IPS-15b (cell line): ENCODE data around the gene ZSWIM5.
"Not testable (repeated sequence)": the region's sequence is repeated elsewhere in the genome, so short reads cannot be mapped to it uniquely, and the experiment has no call there.

Source experiments
- H3K27me3 ChIP-seq: one replicate; pipeline ENCODE4 v1.6.1; 2013; ENCODE audit warnings: low read length; ENCODE audit not compliant: control insufficient read depth, insufficient read depth
- H3K36me3 ChIP-seq: one replicate; pipeline ENCODE4 v1.6.1; 2013; ENCODE audit warnings: low read length; ENCODE audit not compliant: control insufficient read depth, insufficient read depth
- H3K4me1 ChIP-seq: one replicate; pipeline ENCODE4 v1.6.1; 2013; ENCODE audit warnings: mild to moderate bottlenecking, low read length; ENCODE audit not compliant: control insufficient read depth, insufficient read depth
- H3K4me3 ChIP-seq: one replicate; pipeline ENCODE4 v1.5.1; 2013; ENCODE audit warnings: low read depth, low read length
- H3K9ac ChIP-seq: one replicate; pipeline ENCODE4 v1.6.1; 2013; ENCODE audit warnings: low read depth, mild to moderate bottlenecking, low read length
- H3K9me3 ChIP-seq: one replicate; pipeline ENCODE4 v1.6.1; 2013; ENCODE audit warnings: mild to moderate bottlenecking, low read length; ENCODE audit not compliant: control insufficient read depth, insufficient read depth

Gene ZSWIM5

DNA sequence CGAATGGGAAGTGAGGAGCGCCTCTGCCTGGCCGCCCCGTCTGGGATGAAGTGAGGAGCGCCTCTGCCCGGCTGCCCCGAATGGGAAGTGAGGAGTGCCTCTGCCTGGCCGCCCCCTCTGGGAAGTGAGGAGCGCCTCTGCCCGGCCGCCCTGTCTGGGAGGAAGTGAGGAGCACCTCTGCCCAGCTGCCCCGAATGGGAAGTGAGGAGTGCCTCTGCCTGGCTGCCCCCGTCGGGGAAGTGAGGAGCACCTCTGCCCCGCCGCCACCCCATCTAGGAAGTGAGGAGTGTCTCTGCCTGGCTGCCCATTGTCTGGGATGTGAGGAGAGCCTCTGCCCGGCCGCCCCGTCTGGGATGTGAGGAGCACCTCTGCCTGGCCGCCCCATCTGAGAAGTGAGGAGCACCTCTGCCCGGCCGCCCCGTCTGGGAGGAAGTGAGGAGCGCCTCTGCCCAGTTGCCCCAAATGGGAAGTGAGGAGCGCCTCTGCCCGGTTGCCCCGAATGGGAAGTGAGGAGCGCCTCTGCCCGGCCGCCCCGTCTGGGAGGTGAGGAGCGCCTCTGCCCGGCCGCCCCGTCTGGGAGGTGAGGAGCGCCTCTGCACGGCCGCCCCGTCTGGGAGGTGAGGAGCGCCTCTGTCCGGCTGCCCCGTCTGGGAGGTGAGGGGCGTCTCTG is 100.8 kb downstream of the ZSWIM5 start:
- not testable (repeated sequence) for H3K27me3 ChIP-seq, H3K36me3 ChIP-seq, H3K4me3 ChIP-seq, H3K9me3 ChIP-seq, H3K4me1 ChIP-seq, H3K9ac ChIP-seq

DNA sequence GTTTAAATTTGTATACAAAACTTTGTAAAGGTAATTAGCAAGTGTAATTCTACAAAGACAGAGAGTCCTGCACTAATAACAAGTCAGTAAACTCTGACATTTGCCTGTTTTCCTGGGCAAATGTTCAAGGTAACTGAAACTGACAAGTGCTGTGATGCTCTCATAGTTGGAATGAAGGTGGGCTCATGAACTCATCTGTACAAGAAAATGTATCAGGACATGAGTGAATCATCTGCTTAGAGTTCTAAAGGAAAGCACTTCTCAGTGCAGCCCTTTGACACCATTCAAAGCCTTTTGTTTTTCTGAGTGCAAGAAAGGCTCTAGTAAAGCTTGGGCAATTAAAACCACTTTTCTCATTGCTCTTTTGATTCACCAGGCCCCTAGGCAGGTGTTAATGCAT is 102.9 kb downstream of the ZSWIM5 start:
- no peak overlapping the region for H3K9ac ChIP-seq
- no peaks in the 10 kb centered on the region for H3K36me3 ChIP-seq
- peaks cover 3% of the 10 kb centered on the region for H3K9me3 ChIP-seq
- H3K27me3 ChIP-seq = no peaks in the 10 kb centered on the region
- no peak overlapping the region for H3K4me3 ChIP-seq
- H3K4me1 ChIP-seq = no peaks in the 10 kb centered on the region

DNA sequence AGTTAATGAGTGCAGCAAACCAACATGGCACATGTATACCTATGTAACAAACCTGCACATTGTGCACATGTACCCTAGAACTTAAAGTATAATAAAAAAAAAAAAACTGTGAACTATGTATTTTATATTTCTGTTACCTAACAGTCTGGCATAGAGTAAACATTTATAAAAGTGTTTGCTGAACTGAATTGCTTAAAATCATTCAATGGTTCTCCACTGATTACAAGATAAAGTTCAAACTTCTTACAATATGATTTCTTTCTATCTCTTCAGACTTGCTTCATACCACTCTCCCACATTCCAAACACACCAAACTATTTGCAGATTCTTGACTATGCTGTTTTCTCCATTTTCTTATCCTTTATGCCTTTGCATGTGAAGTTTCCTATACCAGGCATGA is 104.5 kb downstream of the ZSWIM5 start:
- no peak overlapping the region for H3K4me3 ChIP-seq
- H3K4me1 ChIP-seq = no peaks in the 10 kb centered on the region
- H3K36me3 ChIP-seq = no peaks in the 10 kb centered on the region
- no peak overlapping the region for H3K9ac ChIP-seq
- H3K27me3 ChIP-seq = no peaks in the 10 kb centered on the region
- no peaks in the 10 kb centered on the region for H3K9me3 ChIP-seq

DNA sequence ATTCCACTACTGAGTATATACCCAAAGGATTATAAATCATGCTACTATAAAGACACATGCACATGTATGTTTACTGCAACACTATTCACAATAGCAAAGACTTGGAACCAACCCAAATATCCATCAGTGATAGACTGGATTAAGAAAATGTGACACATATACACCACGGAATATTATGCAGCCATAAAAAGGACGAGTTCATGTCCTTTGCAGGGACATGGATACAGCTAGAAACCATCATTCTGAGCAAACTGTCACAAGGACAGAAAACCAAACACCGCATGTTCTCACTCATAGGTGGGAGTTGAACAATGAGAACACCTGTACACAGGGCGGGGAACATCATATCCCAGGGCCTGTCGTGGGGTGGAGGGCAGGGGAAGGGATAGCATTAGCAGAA is 104.9 kb downstream of the ZSWIM5 start:
- not testable (repeated sequence) for H3K27me3 ChIP-seq, H3K36me3 ChIP-seq, H3K4me3 ChIP-seq, H3K9ac ChIP-seq, H3K9me3 ChIP-seq, H3K4me1 ChIP-seq

DNA sequence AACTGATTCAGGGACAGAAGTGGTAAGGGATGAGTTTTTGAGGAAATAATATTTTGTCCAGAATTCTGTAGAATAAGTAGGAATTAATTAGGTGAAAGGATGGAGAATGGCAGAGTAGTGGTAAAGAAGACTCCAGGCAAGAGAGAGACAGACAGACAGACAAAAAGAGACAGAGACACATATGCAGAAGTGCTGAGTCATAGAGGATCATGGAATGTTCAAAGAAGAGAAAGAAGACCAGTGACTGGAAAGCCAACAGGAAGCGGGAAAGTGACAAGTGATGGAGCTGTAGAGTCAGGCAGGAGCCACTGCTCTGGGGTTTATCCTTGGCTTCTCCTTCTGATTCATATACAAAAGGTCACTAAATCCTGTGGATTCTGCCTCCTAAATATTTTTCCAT is 108.5 kb downstream of the ZSWIM5 start:
- no peak overlapping the region for H3K9ac ChIP-seq
- H3K9me3 ChIP-seq = no peaks in the 10 kb centered on the region
- H3K4me1 ChIP-seq = no peaks in the 10 kb centered on the region
- H3K27me3 ChIP-seq = no peaks in the 10 kb centered on the region
- H3K36me3 ChIP-seq = no peaks in the 10 kb centered on the region
- H3K4me3 ChIP-seq = no peak overlapping the region

DNA sequence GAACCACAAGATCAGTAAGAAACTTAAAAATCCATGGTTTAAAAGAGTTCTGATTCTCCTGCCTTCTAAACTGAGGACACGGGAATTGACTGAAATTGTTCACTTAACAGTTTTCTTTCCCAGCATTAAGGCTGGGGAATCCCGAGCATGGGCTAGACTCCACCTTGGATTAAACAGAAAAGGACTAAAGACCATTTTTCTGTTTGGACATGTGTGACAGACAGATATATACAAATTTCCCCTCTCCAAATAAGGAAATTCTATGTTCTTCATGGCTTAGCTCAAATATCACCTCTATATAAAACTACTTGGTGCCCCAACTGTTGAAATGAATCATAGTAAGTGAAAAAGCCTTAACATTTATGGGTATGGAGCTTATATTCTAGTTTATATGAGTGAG is 109.3 kb downstream of the ZSWIM5 start:
- no peak overlapping the region for H3K9ac ChIP-seq
- H3K27me3 ChIP-seq = no peaks in the 10 kb centered on the region
- no peaks in the 10 kb centered on the region for H3K36me3 ChIP-seq
- no peaks in the 10 kb centered on the region for H3K4me1 ChIP-seq
- no peaks in the 10 kb centered on the region for H3K9me3 ChIP-seq
- H3K4me3 ChIP-seq = no peak overlapping the region

DNA sequence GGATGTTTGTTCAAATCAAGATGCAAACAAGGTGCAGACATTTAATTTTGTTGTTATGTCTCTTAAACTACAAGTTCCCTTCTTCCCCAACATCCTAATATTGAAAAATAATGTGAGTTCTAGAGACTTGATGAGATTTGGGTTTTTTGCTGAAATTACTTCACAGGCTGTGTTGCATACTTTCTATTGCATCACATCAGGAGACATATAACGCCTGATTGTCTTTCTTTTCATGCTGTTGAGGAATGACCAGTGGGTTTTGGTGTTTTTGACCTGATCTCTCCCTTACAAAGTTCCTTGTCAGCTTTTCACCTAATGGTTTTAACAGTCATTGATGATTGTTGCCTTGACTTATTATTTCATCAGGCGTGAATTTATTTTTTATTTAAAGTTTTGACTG is 111.0 kb downstream of the ZSWIM5 start:
- no peaks in the 10 kb centered on the region for H3K4me1 ChIP-seq
- H3K9ac ChIP-seq = no peak overlapping the region
- H3K27me3 ChIP-seq = no peaks in the 10 kb centered on the region
- H3K4me3 ChIP-seq = no peak overlapping the region
- H3K36me3 ChIP-seq = no peaks in the 10 kb centered on the region
- no peaks in the 10 kb centered on the region for H3K9me3 ChIP-seq

- not testable (repeated sequence) for H3K9ac ChIP-seq, H3K27me3 ChIP-seq, H3K4me3 ChIP-seq, H3K36me3 ChIP-seq, H3K9me3 ChIP-seq, H3K4me1 ChIP-seq
Observed at GRCh38 chr1:45094371-45094770, 112.0 kb downstream of the ZSWIM5 start.

DNA sequence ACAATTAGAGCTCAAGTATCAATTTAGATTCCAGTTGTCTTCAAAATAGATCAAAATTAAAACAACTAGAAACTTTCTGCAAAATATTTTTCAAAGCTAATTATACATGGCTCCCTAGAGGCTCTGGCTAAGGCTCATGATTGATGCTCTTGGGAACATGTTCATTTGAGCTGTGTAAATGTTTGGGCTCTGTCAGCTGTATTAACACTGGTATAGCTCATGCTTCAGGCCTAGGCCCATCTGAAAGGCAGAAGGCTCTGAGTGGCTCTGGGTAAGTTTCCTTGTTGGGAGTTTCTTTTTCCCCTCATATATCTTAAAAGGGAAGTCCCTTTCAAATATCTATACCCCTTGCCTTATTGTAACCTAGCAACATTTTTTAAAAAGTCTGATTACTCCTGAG is 113.1 kb downstream of the ZSWIM5 start:
- Histone ChIP-seq H3K9ac (no peak overlapping the region), H3K4me1 (no peaks in the 10 kb centered on the region), H3K4me3 (no peak overlapping the region), H3K36me3 (no peaks in the 10 kb centered on the region), H3K9me3 (no peaks in the 10 kb centered on the region), H3K27me3 (no peaks in the 10 kb centered on the region)

DNA sequence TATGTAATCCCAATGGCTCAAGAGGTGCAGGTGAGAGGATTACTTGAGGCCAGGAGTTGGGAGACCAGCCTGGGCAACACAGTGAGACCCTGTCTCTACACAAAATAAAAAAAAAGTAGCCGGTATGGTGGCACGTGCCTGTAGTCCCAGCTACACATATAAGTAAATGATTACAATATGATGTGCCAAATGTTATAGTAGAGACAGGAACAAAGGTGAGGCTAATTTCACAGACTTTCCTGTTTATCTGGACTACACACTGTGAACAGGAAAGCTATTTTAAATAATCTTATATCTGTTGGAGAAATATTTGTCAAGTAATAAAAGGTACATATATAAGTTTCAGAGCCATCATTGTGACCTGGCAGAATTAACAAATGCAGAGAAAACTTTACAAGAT is 116.7 kb downstream of the ZSWIM5 start:
- H3K4me1 ChIP-seq = no peaks in the 10 kb centered on the region
- no peak overlapping the region for H3K9ac ChIP-seq
- H3K27me3 ChIP-seq = no peaks in the 10 kb centered on the region
- H3K4me3 ChIP-seq = no peak overlapping the region
- H3K36me3 ChIP-seq = no peaks in the 10 kb centered on the region
- no peaks in the 10 kb centered on the region for H3K9me3 ChIP-seq

DNA sequence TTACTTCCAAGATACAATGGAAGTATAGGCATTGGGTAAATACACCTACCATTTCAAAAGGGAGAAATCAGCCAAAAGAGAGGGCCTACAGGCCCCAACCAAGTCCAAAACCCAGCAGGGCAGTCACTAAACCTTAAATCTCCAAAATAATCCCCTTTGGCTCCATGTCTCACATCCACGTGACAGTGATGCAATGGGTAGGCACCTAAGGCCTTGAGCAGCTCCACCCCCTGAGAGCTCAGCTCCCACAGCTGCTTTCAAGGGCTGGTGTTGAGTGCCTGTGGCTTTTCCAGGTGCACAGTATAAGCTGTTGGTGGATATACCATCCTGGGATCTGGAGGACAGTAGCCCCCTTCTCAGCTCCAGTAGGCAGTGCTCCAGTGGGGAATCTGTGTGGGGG is 121.8 kb downstream of the ZSWIM5 start:
- no peak overlapping the region for H3K4me3 ChIP-seq
- no peaks in the 10 kb centered on the region for H3K4me1 ChIP-seq
- no peaks in the 10 kb centered on the region for H3K36me3 ChIP-seq
- H3K27me3 ChIP-seq = no peaks in the 10 kb centered on the region
- H3K9me3 ChIP-seq = no peaks in the 10 kb centered on the region
- H3K9ac ChIP-seq = no peak overlapping the region

GRCh38 chr1:45079533-45079932 is 126.9 kb downstream of the ZSWIM5 start:
- Histone ChIP-seq H3K4me3 (no peak overlapping the region), H3K4me1 (no peaks in the 10 kb centered on the region), H3K36me3 (no peaks in the 10 kb centered on the region), H3K27me3 (no peaks in the 10 kb centered on the region), H3K9ac (no peak overlapping the region), H3K9me3 (no peaks in the 10 kb centered on the region)

- not testable (repeated sequence) for H3K4me1 ChIP-seq, H3K9ac ChIP-seq, H3K36me3 ChIP-seq, H3K9me3 ChIP-seq, H3K4me3 ChIP-seq, H3K27me3 ChIP-seq
Observed at GRCh38 chr1:45076959-45077358, 129.4 kb downstream of the ZSWIM5 start.
